ENCODE results near the gene H2AZ2. TPM values are rescaled to one million over a fixed set of nuclear protein-coding genes. Genes with fewer than 3 reads are reported as not detected.
"Not testable (repeated sequence)": the region's sequence is repeated elsewhere in the genome, so short reads cannot be mapped to it uniquely, and the experiment has no call there.

The H2AZ2 gene
- total RNA-seq, 2 donors from 2014 or later: 156 to 157 TPM

DNA sequence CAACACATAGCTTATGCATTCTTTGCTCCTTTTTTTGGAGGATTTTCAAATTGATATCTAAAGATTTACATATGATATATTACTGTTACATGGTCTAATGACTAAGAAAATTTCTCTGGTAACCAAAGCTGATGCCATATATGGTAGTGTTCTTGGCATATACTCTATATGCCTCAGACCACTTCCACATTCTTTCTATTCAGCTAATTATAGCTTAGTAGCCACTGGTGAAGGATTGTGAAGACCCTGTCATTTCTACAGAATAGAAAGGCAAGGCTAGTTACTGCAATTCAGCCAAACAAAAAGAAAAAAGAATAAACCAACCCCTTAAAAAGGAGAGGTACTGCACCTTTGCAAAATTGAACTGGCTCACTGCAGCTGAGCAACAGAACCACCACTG, 33.7 kb upstream of the H2AZ2 start:
- peak overlapping the region; percentile 99 for H3K4me3 Mint-ChIP-seq
- no peaks in the 10 kb centered on the region for H3K27me3 Mint-ChIP-seq
- H3K4me1 Mint-ChIP-seq: peaks cover 29% of the 10 kb centered on the region
- peak overlapping the region; percentile 13 for H3K27ac Mint-ChIP-seq
- H3K36me3 Mint-ChIP-seq (ENCODE audit: low read depth): peaks cover 82% of the 10 kb centered on the region
- no peaks in the 10 kb centered on the region for H3K9me3 Mint-ChIP-seq
- ATAC-seq (replicated peaks): no peak

DNA sequence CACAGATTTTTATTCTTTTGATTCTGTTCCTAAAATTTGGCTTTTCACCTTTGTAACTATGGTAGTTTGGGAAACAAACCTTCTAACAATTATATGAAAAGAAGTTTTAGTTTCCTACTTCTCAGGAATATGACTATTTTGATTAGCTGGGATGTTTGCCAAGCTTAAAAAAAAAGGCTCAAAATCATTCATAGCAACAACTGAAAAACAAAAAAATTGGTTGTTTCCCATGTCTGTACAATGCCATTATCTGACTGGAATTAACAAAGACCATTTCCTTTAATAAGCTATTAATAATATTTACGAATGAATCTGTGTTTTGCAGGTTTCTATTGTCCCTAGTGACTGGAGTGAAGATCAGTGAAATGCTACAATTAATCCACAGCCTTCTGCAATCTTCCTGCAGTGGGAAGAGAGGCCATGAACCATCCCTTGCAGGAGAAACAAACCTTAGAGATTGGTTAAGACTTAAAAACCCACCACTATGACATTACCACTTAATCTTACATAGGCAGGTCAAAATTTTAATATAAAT, 33.2 kb upstream of the H2AZ2 start:
- Mint-ChIP-seq H3K9me3 (no peaks in the 10 kb centered on the region), H3K4me1 (peaks cover 28% of the 10 kb centered on the region), H3K27me3 (no peaks in the 10 kb centered on the region), H3K36me3 (ENCODE audit: low read depth) (peaks cover 84% of the 10 kb centered on the region), H3K4me3 (peak overlapping the region; percentile 99), H3K27ac (peak overlapping the region; percentile 13)
- ATAC-seq (replicated peaks): no peak

DNA sequence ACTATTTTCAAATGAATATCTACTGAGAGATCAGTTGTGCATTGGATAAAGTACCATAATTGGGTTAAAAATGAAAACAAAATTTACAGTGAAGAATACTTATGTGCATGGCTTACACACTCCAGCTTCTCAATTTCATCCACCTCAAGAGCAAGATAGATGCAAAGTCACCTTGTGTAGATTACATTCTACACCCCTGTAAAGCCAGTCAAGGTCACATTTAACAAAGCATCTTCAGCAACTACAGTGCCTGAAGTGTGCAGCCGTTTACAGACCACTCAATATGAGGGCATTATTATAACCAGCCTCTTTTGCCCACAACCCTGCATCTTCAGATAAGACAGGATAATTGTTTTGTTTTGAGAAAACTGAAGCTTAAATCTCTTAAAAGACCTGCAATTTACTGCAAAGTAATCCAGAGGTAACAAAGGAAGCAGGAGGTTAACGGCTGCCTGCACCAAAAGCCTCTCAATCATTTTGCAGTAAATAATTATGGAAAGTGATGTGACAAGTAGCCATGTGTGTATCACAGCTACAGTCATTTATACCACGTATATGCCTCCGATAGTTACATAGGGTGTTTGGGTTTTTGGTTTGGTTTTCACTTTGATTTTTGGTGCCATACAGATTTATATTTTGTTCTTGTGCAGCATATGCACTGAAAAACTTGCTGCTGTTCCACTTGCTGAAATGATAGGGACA, 32.6 kb upstream of the H2AZ2 start:
- Mint-ChIP-seq H3K4me1 (peaks cover 24% of the 10 kb centered on the region), H3K9me3 (no peaks in the 10 kb centered on the region), H3K36me3 (ENCODE audit: low read depth) (peaks cover 78% of the 10 kb centered on the region), H3K4me3 (peak overlapping the region; percentile 99), H3K27ac (peak overlapping the region; percentile 13), H3K27me3 (no peaks in the 10 kb centered on the region)
- ATAC-seq (replicated peaks): no peak

DNA sequence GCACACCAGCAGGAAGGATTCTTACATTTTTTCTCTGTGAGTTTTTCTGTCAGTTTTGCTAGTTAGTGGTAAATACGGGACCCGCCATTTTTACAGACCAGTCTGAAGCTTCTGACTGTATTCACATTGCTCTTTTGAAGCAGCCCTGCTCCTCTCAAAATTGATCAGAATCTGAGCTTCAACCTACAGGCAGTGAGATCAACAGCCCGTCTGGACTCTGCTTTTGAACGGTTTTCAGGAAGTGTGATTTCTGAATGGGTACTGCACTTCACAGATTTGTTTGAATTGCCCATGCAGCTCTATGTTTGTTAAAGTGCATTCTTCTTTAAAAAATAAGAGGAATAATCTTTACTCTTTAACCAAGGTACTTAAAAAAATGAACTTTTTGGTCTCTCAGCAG, 28.5 kb upstream of the H2AZ2 start:
- no peaks in the 10 kb centered on the region for H3K9me3 Mint-ChIP-seq
- H3K4me3 Mint-ChIP-seq: no peak overlapping the region
- no peak for ATAC-seq (replicated peaks)
- H3K4me1 Mint-ChIP-seq: peaks cover 16% of the 10 kb centered on the region
- H3K36me3 Mint-ChIP-seq (ENCODE audit: low read depth): peaks cover 43% of the 10 kb centered on the region
- no peaks in the 10 kb centered on the region for H3K27me3 Mint-ChIP-seq
- no peak overlapping the region for H3K27ac Mint-ChIP-seq

DNA sequence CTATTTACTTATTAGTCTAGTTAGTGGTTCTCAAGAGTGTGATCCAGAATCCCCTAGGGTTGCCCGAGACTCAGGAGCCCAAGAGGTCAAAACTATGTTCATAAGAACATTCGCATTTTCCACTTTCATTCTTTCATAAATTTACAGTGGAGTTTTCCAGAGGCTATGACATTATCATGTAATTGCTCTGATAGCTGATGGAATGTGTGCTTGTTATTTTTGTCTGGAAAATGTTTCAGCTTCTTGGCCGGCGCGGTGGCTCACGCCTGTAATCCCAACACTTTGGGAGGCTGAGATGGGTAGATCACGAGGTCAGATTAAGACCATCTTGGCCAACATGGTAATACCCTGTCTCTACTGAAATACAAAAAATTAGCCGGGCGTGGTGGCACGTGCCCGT, 27.4 kb upstream of the H2AZ2 start:
- no peak for ATAC-seq (replicated peaks)
- H3K4me1 Mint-ChIP-seq: peaks cover 4% of the 10 kb centered on the region
- H3K9me3 Mint-ChIP-seq: no peaks in the 10 kb centered on the region
- no peak overlapping the region for H3K27ac Mint-ChIP-seq
- H3K4me3 Mint-ChIP-seq: no peak overlapping the region
- H3K27me3 Mint-ChIP-seq: no peaks in the 10 kb centered on the region
- H3K36me3 Mint-ChIP-seq (ENCODE audit: low read depth): peaks cover 32% of the 10 kb centered on the region

DNA sequence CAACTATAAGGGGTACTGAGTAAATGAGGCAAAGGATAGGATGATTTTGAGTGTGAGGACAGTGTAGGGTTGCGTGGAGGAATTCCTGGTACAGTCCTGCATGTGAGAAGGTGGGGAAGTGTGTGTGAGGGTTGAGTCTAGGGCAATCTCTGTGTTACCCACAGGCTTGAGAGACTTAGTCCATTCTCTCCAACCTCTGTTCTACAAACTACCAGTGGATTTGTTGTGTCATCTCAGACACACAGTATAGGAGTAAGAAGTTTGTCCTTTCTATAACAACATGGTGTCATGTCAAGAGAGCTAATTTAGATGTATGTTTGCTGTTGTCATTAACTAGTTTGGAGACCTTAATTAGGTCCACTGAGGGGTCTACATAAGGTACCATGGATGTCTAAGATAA, 24.9 kb upstream of the H2AZ2 start:
- Mint-ChIP-seq H3K4me3 (no peak overlapping the region), H3K9me3 (no peaks in the 10 kb centered on the region), H3K36me3 (ENCODE audit: low read depth) (peaks cover 11% of the 10 kb centered on the region), H3K27me3 (no peaks in the 10 kb centered on the region), H3K4me1 (no peaks in the 10 kb centered on the region), H3K27ac (no peak overlapping the region)
- no peak for ATAC-seq (replicated peaks)

DNA sequence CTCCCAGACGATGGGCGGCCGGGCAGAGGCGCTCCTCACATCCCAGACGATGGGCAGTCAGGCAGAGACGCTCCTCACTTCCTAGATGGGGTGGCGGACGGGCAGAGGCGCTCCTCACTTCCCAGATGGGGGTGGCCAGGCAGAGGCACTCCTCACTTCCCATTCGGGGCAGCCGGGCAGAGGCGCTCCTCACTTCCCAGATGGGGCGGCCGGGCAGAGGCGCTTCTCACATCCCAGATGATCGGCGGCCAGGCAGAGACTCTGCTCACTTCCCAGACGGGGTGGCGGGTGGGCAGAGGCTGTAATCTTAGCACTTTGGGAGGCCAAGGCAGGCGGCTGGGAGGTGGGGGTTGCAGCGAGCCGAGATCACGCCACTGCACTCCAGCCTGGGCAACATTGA, 24.0 kb upstream of the H2AZ2 start:
- not testable (repeated sequence) for H3K9me3 Mint-ChIP-seq; H3K27ac Mint-ChIP-seq; H3K36me3 Mint-ChIP-seq (ENCODE audit: low read depth); H3K27me3 Mint-ChIP-seq; H3K4me1 Mint-ChIP-seq; H3K4me3 Mint-ChIP-seq; ATAC-seq (replicated peaks)

DNA sequence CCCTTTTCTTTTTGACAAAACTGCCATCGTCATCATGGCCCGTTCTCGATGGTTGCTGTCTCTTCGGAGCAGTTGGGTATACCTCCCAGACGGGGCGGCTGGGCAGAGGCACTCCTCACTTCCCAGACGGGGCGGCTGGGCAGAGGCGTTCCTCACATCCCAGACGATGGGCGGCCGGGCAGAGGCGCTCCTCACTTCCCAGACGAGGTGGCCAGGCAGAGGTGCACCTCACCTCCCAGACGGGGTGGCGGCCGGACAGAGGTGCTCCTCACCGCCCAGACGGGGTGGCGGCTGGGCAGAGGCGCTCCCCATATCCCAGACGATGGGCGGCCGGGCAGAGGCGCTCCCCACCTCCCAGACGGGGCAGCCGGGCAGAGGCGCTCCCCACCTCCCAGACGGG, 22.9 kb upstream of the H2AZ2 start:
- H3K4me3 Mint-ChIP-seq; ATAC-seq (replicated peaks); H3K36me3 Mint-ChIP-seq (ENCODE audit: low read depth); H3K27me3 Mint-ChIP-seq; H3K9me3 Mint-ChIP-seq; H3K4me1 Mint-ChIP-seq; H3K27ac Mint-ChIP-seq: not testable (repeated sequence)

DNA sequence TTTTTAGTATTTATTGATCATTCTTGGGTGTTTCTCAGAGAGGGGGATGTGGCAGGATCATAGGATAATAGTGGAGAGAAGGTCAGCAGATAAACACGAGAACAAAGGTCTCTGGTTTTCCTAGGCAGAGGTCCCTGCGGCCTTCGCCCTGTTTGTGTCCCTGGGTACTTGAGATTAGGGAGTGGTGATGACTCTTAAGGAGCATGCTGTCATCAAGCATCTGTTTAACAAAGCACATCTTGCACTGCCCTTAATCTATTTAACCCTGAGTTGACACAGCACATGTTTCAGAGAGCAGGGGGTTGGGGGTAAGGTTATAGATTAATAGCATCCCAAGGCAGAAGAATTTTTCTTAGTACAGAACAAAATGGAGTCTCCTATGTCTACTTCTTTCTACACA, 22.4 kb upstream of the H2AZ2 start:
- not testable (repeated sequence) for H3K27me3 Mint-ChIP-seq; H3K9me3 Mint-ChIP-seq; H3K4me3 Mint-ChIP-seq; H3K36me3 Mint-ChIP-seq (ENCODE audit: low read depth); H3K27ac Mint-ChIP-seq; ATAC-seq (replicated peaks); H3K4me1 Mint-ChIP-seq

DNA sequence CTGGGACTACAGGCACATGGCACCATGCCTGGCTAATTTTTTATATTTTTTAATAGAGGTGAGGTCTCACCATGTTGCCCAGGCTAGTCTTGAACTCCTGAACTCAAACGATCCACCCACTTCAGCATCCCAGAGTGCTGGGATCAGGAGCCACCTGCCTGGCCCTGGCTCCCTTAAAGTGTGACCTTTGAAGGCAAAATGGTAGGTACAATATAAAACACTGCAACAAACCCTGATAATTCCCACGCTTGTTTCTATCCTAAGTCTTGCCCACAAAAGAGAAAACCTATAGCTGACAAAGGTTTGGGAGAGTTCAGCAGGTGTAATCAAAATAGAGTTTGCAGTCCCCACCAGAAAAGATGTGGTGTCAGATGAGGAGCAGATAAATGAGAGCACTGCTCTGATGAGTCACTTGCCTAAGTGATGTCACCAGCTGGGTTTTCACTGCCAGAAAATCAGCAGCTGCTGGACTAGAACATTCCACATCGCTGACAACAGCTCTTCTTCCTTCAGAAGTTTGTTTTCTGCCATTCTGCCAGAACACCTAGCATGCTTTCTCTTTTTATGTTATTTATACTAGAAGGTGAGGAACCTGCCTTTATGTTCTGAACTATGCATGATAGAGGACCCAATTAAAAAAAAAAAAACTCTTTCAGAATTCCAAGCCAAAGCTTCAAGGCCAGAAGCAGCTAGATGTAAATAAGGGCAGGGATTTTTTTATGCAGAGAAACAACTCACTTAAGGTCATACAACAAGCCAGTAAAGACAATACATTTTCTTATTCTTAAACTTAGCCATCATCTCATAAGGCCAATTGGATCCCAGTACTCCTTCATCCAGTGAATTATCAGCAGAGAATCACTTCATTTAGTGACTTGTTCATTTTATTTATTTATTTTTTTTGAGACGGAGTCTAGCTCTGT, 19.4 kb upstream of the H2AZ2 start:
- Mint-ChIP-seq H3K4me1 (peaks cover 7% of the 10 kb centered on the region), H3K4me3 (peak overlapping the region; percentile 35), H3K27me3 (no peaks in the 10 kb centered on the region), H3K36me3 (ENCODE audit: low read depth) (no peaks in the 10 kb centered on the region), H3K9me3 (no peaks in the 10 kb centered on the region), H3K27ac (peak overlapping the region; percentile 58)
- ATAC-seq (replicated peaks): peak; percentile 96

DNA sequence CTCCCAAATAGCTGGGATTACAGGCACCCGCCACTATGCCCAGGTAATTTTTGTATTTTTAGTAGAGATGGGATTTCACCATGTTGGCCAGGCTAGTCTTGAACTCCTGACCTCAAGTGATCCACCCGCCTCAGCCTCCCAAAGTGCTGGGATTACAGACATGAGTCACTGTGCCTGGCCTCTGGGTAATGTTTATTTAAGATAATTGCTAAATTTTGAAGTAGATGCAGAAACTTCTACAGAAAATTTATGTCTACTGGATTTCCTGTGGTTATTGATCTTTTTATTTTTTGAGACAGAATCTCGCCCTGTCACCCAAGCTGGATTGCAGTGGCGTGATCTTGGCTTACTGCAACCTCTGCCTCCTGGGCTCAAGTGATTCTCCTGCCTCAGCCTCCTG, 14.1 kb upstream of the H2AZ2 start:
- not testable (repeated sequence) for H3K4me3 Mint-ChIP-seq; H3K27me3 Mint-ChIP-seq; H3K27ac Mint-ChIP-seq; H3K4me1 Mint-ChIP-seq; H3K36me3 Mint-ChIP-seq (ENCODE audit: low read depth); H3K9me3 Mint-ChIP-seq; ATAC-seq (replicated peaks)

DNA sequence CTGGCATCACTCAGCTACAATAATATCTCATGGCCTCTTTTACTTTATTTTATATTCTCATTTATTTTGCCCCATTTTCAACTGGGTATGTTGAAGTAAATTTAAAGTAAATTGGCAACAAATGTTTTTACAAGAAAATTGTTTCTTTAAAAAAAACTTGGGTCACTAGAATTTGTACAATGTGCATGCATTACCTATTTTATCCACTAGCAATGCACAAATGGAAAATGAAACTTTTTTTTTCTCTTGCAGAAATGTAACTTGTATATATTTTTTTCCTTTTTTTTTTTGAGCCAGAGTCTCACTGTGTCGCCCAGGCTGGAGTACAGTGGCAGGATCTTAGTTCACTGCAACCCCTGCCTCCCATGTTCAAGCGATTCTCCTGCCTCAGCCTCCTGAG, 10.3 kb upstream of the H2AZ2 start:
- Mint-ChIP-seq H3K4me3 (no peak overlapping the region), H3K27me3 (no peaks in the 10 kb centered on the region), H3K27ac (no peak overlapping the region), H3K36me3 (ENCODE audit: low read depth) (no peaks in the 10 kb centered on the region), H3K9me3 (no peaks in the 10 kb centered on the region), H3K4me1 (no peaks in the 10 kb centered on the region)
- ATAC-seq (replicated peaks): no peak

DNA sequence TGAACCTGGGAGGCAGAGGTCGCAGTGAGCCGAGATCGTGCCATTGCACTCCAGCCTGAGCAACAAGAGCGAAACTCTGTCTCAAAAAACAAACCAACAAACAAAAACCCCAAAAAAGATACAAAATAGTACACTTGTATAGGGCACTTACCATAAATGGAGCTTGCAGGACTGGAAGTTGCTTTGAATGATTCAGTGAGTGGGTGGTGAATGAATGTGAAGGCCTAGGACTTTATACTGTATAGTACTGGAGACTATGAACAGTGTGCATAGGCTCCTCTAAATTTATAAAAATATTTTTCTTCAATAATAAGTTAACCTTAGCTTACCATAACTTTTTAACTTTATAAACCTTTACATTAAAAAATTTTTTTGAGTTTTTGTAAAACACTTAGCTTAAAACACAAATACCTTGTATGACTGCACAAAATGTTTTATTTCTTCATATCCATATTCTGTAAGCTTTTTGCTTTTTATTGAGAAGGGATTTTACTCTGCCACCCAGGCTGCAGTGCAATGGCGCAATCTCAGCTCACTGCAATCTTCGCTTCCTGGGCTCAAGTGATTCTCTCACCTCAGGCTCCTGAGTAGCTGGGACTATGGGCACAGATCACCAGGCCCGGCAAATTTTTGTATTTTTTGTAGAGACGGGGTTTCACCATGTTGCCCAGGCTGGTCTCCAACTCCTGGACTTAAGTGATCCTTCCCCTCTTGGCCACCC, 6.9 kb upstream of the H2AZ2 start:
- Mint-ChIP-seq H3K4me3 (no peak overlapping the region), H3K27me3 (no peaks in the 10 kb centered on the region), H3K9me3 (no peaks in the 10 kb centered on the region), H3K4me1 (peaks cover 5% of the 10 kb centered on the region), H3K36me3 (ENCODE audit: low read depth) (no peaks in the 10 kb centered on the region), H3K27ac (no peak overlapping the region)
- no peak for ATAC-seq (replicated peaks)

DNA sequence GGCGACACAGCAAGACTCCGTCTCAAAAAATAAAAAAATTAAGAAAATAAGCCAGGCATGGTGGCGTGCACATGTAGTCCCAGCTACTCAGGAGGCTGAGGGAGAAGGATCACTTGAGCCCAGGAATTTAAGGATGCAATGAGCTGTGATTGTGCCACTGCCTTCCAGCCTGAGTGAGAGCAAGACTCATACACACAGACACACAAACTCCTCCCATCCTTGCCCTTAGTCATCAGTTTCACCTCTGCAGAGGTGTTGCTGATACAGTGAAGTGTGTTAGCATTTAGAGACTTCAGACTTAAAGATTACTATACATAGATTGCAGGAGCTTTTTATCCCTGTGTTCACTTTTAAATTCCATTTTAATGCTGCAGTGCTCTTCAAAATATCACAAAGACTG, 5.5 kb upstream of the H2AZ2 start:
- Mint-ChIP-seq H3K27me3 (no peaks in the 10 kb centered on the region), H3K9me3 (no peaks in the 10 kb centered on the region), H3K4me3 (no peak overlapping the region), H3K36me3 (ENCODE audit: low read depth) (no peaks in the 10 kb centered on the region), H3K27ac (no peak overlapping the region), H3K4me1 (peaks cover 8% of the 10 kb centered on the region)
- peak; percentile 70 for ATAC-seq (replicated peaks)
